Limb (tissue), 2 donors: ENCODE measurements around the gene TTC39B.
"Not testable (repeated sequence)": the region's sequence is repeated elsewhere in the genome, so short reads cannot be mapped to it uniquely, and the experiment has no call there.

Experiments used
- DNase-seq, 2 donors: peaks; one replicate each; pipeline ENCODE4 v3.0.0-alpha.2; 2016; ENCODE audit errors: extremely low spot score in 2 of 2

Gene TTC39B

GRCh38 chr9:15306757-15307522, at the start of gene TTC39B:
TSS of gene TTC39B (minus strand) at chr9:15307216. CDS start at chr9:15307125, 91 bp downstream.
- peak; percentile 91 for DNase-seq

DNA sequence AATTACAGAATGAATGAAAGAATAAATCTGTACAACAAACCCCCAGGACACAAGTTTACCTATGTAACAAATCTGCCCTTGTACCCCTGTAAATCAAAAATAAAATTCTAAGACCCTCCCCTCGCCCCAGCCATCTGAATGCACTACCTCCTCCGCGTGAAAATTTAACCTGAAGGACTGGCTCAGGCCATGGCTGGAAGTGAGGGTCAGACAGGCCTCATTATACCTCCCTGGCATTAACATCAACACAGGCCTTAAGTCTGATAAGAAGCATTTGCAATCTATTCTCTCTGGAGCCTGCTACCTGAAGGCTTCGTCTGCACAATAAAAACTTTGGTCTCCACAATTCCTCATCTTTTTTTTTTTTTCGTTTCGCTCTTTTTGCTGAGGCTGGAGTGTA, 48.7 kb upstream of the TTC39B start:
- no peak for DNase-seq

DNA sequence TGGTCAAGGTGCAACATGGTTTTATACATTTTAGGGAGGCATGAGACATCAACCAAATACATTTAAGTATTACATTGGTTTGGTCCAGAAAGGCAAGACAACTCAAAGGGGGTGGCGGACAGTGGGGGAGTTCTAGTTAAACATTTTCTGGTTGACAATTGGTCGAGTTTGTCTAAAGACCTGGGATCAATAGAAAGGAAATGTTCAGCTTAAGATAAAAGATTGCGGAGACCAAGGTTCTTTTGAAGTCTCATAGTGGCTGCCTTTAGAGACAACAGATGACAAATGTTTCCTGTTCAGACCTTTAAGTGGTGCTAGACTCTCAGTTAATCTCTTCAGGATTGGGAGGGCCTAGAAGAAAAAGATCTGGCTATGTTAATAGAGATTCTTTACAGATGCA, 47.7 kb upstream of the TTC39B start:
- DNase-seq, result no peak

GRCh38 chr9:15353892-15354291, 46.9 kb upstream of the TTC39B start:
- no peak for DNase-seq

DNA sequence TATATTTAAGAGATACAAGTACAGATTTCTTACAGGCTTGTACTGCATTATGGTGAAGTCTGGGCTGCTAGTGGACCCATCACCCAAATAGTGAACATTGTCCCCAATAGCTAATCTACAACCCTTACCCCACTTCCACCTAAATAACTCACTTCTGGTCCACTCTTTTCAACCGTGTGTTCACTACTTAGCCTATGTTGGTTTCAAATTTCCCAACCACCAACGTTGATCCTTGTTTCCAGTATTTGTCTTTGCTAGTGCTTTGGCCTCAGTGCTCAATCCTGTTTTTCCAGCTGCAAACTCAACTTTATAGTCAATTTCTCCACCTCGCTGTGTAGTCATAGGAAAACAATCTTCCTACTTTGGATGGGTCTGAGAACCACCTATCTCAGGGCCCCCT, 45.3 kb upstream of the TTC39B start:
- no peak for DNase-seq

GRCh38 chr9:15349892-15350761, 43.1 kb upstream of the TTC39B start:
- no peak for DNase-seq

GRCh38 chr9:15346837-15347236, 39.8 kb upstream of the TTC39B start:
- no peak for DNase-seq

DNA sequence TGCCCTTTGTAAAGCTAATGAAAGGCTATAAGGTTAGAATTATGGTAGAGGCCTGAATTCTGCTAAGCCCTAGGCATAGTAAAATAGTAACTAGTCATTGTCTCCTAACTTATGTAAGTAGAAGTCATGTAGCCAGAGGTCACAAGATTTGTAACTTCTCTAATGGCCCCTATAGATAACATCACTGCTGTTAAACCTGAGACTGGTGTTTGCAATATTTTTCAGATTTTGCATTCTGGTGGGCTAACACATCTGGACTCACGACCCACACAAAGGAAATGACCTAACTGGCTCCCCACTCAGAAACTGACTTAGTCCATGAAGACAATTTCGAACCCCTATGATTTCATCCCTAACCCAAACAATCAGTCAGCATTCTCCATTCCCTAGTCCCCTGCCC, 37.2 kb upstream of the TTC39B start:
- DNase-seq, result no peak

- DNase-seq, result no peak
Measured at GRCh38 chr9:15333376-15333881, 26.4 kb upstream of the TTC39B start.

DNA sequence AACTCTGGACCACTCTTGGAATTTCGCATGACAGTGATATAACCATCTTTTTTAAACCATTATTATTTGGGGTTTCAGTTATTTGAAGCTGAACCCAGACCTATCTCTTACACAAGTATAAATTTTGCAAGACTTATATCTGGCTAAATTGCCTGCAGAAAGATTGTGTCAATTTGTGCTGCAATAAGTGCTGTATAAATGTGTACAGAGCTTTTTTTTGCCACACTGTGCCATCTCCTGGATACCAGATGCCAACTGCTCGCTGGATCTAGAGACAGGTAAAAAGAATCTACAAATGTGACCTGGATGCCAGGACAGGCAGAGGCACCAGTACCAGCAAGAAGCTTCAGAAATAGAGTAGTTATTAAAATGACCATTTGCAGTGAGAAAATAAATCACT, 25.9 kb upstream of the TTC39B start:
- DNase-seq, result no peak

DNA sequence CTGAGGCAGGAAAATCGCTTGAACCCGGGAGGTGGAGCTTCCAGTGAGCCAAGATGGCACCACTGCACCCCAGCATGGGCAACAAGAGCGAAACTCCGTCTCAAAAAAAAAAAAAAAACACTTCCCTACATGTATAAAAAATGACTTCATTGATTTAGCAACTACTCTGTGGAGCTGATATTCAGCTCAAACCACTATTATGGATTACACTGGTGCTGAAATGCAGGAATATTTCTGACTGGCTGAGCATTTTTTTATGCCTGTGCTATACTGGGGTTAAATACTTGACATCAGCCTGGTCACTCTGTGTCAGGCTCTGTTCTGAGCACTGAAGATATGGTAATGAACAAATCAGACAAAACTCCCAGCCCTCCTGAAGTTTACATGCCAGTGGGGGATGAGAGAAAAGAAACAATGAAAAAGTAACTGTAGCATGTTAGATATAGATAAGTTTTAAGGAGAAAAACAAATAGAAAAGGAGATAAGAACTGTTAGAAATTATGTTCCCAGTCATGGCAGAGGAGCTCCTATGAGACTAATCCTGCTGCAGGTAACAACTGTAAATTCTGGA, 22.6 kb upstream of the TTC39B start:
- DNase-seq, result no peak

DNA sequence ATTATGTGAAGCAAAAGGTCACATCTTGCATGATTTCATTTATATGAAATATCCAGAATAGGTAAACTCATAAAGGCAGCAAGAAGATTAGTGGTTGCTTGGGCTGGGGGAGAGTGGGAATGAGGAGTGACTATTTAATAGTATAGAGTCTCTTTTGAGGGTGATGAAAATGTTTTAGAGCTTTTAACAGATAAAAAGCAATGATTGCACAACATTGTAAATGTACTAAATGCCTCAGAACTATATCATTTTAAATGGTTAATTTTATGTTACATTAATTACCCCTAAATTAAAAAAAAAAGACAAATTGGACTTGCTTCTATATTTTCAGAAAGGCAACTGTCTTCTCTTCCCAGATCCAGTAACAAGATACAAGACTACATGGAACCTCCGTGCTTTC, 21.9 kb upstream of the TTC39B start:
- DNase-seq, result no peak

DNA sequence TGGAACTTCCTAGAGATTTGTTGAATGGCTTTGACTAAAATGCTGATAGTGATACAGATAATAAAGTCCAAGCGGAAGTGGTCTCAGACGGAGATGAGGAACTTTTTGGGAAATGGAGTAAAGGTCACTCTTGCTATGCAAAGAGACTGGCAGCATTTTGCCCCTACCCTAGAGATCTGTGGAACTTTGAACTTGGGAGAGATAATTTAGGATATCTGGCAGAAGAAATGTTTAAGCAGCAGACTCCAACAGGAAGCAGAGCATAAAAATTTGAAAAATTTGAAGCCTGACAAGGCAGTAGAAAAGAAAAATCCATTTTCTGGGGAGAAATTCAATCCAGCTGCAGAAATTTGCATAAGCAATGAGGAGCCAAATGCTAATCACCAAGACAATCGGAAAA, 15.7 kb upstream of the TTC39B start:
- DNase-seq, result not testable (repeated sequence)

- DNase-seq, result not testable (repeated sequence)
Measured at GRCh38 chr9:15319661-15320060, 12.6 kb upstream of the TTC39B start.

GRCh38 chr9:15317836-15318235, 10.8 kb upstream of the TTC39B start:
- DNase-seq, result no peak

- no peak for DNase-seq
Measured at GRCh38 chr9:15311607-15312006, 4.6 kb upstream of the TTC39B start.

- DNase-seq, result no peak
Measured at GRCh38 chr9:15310107-15310850, 3.3 kb upstream of the TTC39B start.

DNA sequence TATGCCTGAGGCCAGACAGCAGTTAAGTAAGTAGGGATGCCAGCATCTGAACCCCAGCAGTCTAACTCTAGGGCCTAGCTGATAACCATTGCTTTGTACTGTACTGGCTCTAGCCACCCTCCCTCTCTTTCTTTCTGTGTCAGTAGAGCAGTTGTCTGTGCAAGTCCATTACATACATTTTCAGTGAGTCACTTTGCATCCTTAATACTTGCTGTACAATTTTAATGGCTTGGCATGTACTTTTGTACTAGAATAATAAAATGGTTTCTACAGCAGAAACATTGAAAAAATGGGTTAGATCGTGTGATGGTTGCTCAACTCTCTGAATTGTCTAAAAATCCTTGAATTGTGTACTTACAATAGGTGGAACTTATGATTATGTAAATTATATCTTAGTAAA, 1.5 kb upstream of the TTC39B start:
- DNase-seq, result no peak

DNA sequence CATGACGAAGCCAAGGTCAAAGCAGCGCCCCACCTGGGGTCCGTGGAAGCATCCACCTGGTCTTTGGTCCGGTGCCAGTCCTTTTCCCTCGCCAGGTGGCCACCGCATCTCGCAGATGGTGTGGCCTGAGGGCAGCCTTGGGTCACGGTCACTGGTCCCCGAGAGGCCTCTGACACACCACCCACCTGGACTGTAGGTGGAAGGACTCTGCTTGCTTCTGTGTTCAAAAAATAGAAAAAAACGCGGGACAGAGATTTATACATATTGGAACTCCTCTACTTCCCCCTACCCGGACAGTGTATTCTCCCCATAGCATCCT, 466 bp upstream of the TTC39B start:
- DNase-seq, result no peak

DNA sequence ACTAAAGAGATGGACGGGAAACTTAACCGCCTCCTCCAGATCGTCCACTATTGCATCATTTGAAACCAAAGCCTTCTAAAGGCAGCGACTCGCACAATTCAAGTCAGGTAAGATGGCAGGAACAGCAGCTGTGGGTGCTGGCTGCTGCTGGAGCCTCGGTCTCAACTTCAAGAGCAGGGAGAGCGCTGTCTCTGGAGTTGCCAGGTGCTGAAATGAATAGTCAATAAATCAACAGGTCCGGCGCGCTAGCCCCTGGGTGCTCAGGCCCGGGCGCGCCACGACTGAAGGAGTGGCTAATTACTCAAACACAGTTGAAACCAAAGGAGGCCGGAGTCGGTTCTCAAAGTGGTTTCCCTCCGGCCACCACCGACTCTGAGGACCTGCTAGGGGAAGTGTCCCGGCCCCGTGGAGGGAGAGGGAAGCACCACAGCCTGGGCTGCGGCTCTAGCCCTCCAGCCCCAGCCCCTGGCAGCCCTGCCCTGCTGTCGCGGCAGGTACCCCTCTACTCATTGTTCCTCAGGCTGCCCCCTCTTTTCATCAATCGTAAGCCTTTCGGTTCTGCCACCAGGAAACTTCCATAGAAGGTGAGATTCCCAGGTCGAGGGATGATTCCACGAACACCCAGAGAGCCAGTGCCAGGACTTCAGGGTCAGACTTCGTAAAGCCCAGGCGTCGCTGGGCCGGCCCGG, 804 bp downstream of the TTC39B start:
- DNase-seq, result peak; percentile 24 to 68

GRCh38 chr9:15305470-15305869, 1.5 kb downstream of the TTC39B start:
- DNase-seq, result no peak
